CD4-positive, CD25-positive, alpha-beta regulatory T cell (primary cell): ENCODE data around the gene SRSF8. TPM values are rescaled to one million over a fixed set of nuclear protein-coding genes. Genes with fewer than 3 reads are reported as not detected.
"Not testable (repeated sequence)": the region's sequence is repeated elsewhere in the genome, so short reads cannot be mapped to it uniquely, and the experiment has no call there.

Source experiments
- ATAC-seq, 2 donors: fragments of 150-1000 bp; cut with Tn5 transposase; one replicate each; pipeline ENCODE4 v1.10.0; 2021; ENCODE audit warnings: low read depth in 2 of 2, moderate number of reproducible peaks in 2 of 2, moderate library complexity in 1 of 2
- DNase-seq, 3 donors: peaks; one replicate each; pipeline versions ENCODE4 v3.0.0 to v3.0.0-alpha.2; 2012 to 2022; ENCODE audit warnings: mixed read lengths in 1 of 3
- H3K27ac ChIP-seq: one replicate; pipeline ENCODE4 v1.7.0; 2013; ENCODE audit warnings: mild to moderate bottlenecking, low read length; ENCODE audit not compliant: insufficient read depth, poor library complexity, severe bottlenecking
- H3K27me3 ChIP-seq: one replicate; pipeline ENCODE4 v1.7.0; 2013; ENCODE audit warnings: low read length; ENCODE audit not compliant: control insufficient read depth, insufficient read depth
- H3K36me3 ChIP-seq: one replicate; pipeline ENCODE4 v1.7.0; 2013; ENCODE audit warnings: mild to moderate bottlenecking, low read length, moderate library complexity; ENCODE audit not compliant: control insufficient read depth, insufficient read depth
- H3K4me1 ChIP-seq: 2 replicates; pipeline ENCODE4 v1.7.0; 2013; ENCODE audit warnings: mild to moderate bottlenecking, low read length; ENCODE audit not compliant: insufficient read depth, control insufficient read depth, poor library complexity, severe bottlenecking
- H3K4me3 ChIP-seq: one replicate; pipeline ENCODE4 v1.7.0; 2013; ENCODE audit warnings: low read depth, mild to moderate bottlenecking, low read length, moderate library complexity
- H3K9me3 ChIP-seq, 2 experiments: 1 replicate in 1 of 2; 2 replicates in 1 of 2; pipeline ENCODE4 v1.7.0; 2013; ENCODE audit warnings: low read length in 2 of 2, mild to moderate bottlenecking in 1 of 2, moderate library complexity in 1 of 2; ENCODE audit not compliant: control insufficient read depth in 2 of 2
- H3K27ac Mint-ChIP-seq, 3 donors: one replicate each; pipeline ENCODE4 v1.8.0; 2020 to 2022; ENCODE audit warnings: mild to moderate bottlenecking in 3 of 3, mixed read lengths in 3 of 3, moderate library complexity in 2 of 3
- H3K27me3 Mint-ChIP-seq: one replicate; pipeline ENCODE4 v1.8.0; 2022; ENCODE audit warnings: mild to moderate bottlenecking, mixed read lengths
- H3K36me3 Mint-ChIP-seq: one replicate; pipeline ENCODE4 v1.8.0; 2020; ENCODE audit warnings: mixed read lengths
- H3K4me1 Mint-ChIP-seq, 4 donors: one replicate each; pipeline ENCODE4 v1.8.0; 2020 to 2022; ENCODE audit warnings: mixed read lengths in 4 of 4, mild to moderate bottlenecking in 1 of 4
- H3K4me3 Mint-ChIP-seq, 4 donors: one replicate each; pipeline ENCODE4 v1.8.0; 2020 to 2022; ENCODE audit warnings: mild to moderate bottlenecking in 4 of 4, mixed read lengths in 4 of 4, moderate library complexity in 3 of 4
- H3K9me3 Mint-ChIP-seq, 7 donors: one replicate each; pipeline ENCODE4 v1.8.0; 2020 to 2022; ENCODE audit warnings: mixed read lengths in 7 of 7, mild to moderate bottlenecking in 3 of 7, moderate library complexity in 2 of 7
- polyA plus RNA-seq, 4 donors: library from polyadenylated mRNA; unstranded; fragments of 300-500 nt; fragmentation: Illumina TruSeq; gene quantifications; one replicate each; pipeline ENCODE4 v1.2.3, GENCODE V29; 2021
- total RNA-seq: library from RNA; stranded (reverse); gene quantifications from one replicate; pipeline ENCODE4 v1.2.3, GENCODE V29; 2022

Gene SRSF8
- total and polyA plus RNA-seq, 5 donors from 2014 or later = 57.4 to 145 (median 132) TPM

DNA sequence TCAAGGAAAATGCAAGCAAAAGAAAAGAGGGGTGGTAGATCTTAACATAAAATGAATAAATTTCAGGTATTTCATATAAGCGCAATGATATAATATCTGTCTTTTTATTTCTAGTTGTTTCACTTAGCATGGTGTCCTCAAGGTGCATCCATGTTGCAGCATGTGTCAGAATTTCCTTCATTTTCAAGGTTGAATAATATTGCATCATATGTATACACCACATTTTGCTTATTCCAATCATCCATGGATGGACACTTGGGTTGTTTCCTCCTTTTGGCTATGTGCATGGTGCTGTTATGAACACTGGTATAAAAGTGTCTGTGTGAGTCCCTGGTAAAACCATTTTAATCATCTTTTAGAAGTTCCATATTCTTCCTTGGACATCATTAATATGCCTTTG is 24.5 kb upstream of the SRSF8 start:
- Histone ChIP-seq H3K9me3 (no peaks in the 10 kb centered on the region), H3K27me3 (peaks cover 25% of the 10 kb centered on the region), H3K4me1 (no peaks in the 10 kb centered on the region), H3K36me3 (no peaks in the 10 kb centered on the region), H3K27ac (no peak overlapping the region), H3K4me3 (no peak overlapping the region)
- no peak overlapping the region for H3K4me3 Mint-ChIP-seq
- H3K27ac Mint-ChIP-seq = no peak overlapping the region
- DNase-seq (no peak), ATAC-seq (no peak)
- H3K27me3 Mint-ChIP-seq = peaks cover 51% of the 10 kb centered on the region
- peaks cover 0 to 1% (median 0%) of the 10 kb centered on the region in 7 donors for H3K9me3 Mint-ChIP-seq
- H3K4me1 Mint-ChIP-seq = no peaks in the 10 kb centered on the region
- H3K36me3 Mint-ChIP-seq = no peaks in the 10 kb centered on the region

DNA sequence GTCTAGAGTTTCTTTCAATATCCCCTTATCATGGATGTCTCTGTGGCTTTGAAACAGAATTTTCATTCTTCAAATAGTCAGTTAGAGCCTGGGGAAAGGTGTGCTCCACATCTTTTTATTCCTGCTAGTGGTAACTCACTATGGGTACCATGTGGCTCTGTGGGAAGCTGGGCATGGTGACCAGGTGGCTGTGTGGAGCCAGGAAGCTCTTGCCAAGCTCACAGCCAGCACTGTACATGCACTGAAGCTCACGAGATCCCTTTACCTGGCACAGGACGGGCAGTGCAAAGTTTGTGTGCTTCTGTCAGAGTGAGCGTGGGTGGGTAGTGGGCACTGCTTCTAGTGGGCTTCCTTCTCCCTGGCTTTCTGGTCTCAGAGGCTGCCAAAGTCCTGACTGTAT is 23.8 kb upstream of the SRSF8 start:
- H3K27me3 ChIP-seq = peaks cover 25% of the 10 kb centered on the region
- Mint-ChIP-seq H3K4me1 (no peaks in the 10 kb centered on the region), H3K36me3 (no peaks in the 10 kb centered on the region), H3K27me3 (peaks cover 51% of the 10 kb centered on the region), H3K4me3 (no peak overlapping the region), H3K27ac (no peak overlapping the region), H3K9me3 (peaks cover 0 to 1% (median 0%) of the 10 kb centered on the region in 7 donors)
- H3K4me1 ChIP-seq = no peaks in the 10 kb centered on the region
- H3K4me3 ChIP-seq = no peak overlapping the region
- no peak for DNase-seq
- no peak overlapping the region for H3K27ac ChIP-seq
- H3K9me3 ChIP-seq = no peaks in the 10 kb centered on the region
- no peak for ATAC-seq
- H3K36me3 ChIP-seq = no peaks in the 10 kb centered on the region

DNA sequence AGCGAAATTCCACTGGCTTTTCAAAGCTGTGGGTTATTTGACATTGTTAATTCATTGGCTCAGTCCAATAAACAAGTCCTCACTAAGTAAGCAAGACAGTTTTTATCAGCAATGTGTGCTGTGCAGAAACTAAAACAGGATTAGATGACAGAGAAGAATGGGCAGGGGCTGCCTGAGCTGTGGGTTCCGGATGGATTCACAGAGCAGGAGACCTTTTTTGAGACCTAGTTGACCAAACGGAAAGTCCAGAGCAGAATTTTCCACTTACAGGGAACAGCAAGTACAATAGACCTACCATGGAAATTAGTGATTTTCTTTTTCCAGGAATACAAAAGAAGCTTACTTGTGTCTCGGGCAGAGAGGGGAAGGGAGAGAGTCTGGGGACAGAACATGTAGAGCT is 22.7 kb upstream of the SRSF8 start:
- Histone ChIP-seq H3K9me3 (no peaks in the 10 kb centered on the region), H3K27ac (no peak overlapping the region), H3K4me3 (no peak overlapping the region), H3K4me1 (no peaks in the 10 kb centered on the region), H3K36me3 (no peaks in the 10 kb centered on the region), H3K27me3 (peaks cover 25% of the 10 kb centered on the region)
- no peaks in the 10 kb centered on the region for H3K36me3 Mint-ChIP-seq
- H3K4me1 Mint-ChIP-seq = no peaks in the 10 kb centered on the region
- peaks cover 0 to 1% (median 0%) of the 10 kb centered on the region in 7 donors for H3K9me3 Mint-ChIP-seq
- ATAC-seq (no peak), DNase-seq (no peak)
- no peak overlapping the region for H3K4me3 Mint-ChIP-seq
- peaks cover 42% of the 10 kb centered on the region for H3K27me3 Mint-ChIP-seq
- no peak overlapping the region for H3K27ac Mint-ChIP-seq

DNA sequence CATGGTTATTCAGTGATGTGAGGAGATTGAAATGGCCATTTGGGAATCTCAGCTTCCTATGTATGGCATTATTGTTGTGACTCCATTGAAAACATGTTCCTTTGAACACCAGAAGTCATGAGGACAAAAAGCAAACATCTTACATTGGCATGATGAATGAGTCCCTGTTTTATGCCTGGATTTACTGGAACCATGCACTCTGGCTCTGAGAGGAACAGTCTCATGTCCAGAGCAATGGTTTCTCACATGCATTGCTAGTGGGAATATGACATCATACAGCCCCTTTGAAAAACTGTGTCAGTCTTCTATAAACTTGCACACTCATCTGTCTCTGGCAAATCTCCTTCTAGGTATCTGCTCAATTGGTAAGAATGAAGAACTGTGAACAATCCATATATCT is 20.9 kb upstream of the SRSF8 start:
- Histone ChIP-seq H3K9me3 (no peaks in the 10 kb centered on the region), H3K4me3 (no peak overlapping the region), H3K4me1 (no peaks in the 10 kb centered on the region), H3K36me3 (no peaks in the 10 kb centered on the region), H3K27ac (no peak overlapping the region), H3K27me3 (peaks cover 25% of the 10 kb centered on the region)
- H3K36me3 Mint-ChIP-seq = no peaks in the 10 kb centered on the region
- H3K4me1 Mint-ChIP-seq = no peaks in the 10 kb centered on the region
- no peak overlapping the region for H3K27ac Mint-ChIP-seq
- H3K27me3 Mint-ChIP-seq = peaks cover 30% of the 10 kb centered on the region
- no peak overlapping the region for H3K4me3 Mint-ChIP-seq
- ATAC-seq (no peak), DNase-seq (no peak)
- H3K9me3 Mint-ChIP-seq = peaks cover 0 to 1% (median 0%) of the 10 kb centered on the region in 7 donors

DNA sequence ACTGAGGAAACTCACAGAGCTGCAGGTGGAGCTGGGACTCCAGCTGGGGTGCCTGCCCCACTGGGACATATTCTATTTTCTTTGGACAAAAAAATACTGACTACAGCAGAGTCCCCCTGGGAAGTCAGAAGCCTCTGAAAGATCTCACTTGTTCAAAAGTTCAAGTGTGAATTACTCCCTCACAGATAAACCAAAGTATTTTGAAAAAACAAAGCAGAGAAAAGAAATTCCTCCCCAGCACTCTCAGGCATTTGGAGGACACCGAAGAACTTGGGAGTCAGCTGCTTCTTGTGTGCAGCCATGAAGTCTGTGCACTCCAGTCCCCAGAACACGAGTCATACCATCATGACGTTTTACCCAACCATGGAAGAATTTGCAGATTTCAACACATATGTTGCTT is 17.6 kb upstream of the SRSF8 start, which contains the start of gene KDM4F:
KDM4F (plus strand) TSS at position 301 of the 400 bp plus-strand sequence.
- H3K9me3 Mint-ChIP-seq, H3K4me3 Mint-ChIP-seq, DNase-seq, H3K36me3 ChIP-seq, H3K27ac Mint-ChIP-seq, H3K4me1 ChIP-seq, H3K27ac ChIP-seq, ATAC-seq, H3K36me3 Mint-ChIP-seq, H3K4me1 Mint-ChIP-seq, H3K4me3 ChIP-seq, H3K9me3 ChIP-seq: not testable (repeated sequence)
- H3K27me3 Mint-ChIP-seq = peaks cover 39% of the 10 kb centered on the region
- H3K27me3 ChIP-seq = peaks cover 21% of the 10 kb centered on the region

DNA sequence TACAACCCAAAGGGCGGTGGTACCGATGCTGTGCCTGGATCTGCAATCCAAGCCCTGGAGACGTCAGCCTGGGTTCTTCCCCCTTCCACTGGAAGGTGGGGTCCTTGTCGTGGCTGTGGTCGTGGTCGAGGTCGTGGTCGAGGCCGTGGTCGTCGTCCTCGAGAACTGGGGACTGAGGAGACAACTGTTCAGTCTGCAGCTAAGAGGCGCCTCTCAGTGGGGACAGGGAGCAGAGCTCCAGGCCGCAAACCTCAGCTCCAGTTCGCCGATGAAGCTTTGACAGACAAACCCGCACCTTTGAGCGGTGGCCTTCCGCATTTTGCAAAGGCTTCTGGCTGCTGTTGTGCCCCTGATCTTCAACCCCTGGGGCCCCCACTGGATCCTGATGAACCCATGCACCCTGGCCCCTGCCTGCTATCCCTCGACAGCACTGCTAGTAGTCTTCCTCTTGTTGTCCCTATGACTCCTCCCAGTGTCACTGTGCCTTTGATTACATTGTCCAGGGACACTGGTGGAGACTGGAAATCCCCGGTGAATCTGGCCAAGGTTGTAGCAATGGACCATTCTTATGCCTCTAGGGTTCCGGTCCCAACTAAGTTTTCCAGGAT is 16.0 kb upstream of the SRSF8 start:
- peaks cover 19% of the 10 kb centered on the region for H3K27me3 ChIP-seq
- H3K9me3 Mint-ChIP-seq = no peaks in the 10 kb centered on the region
- ATAC-seq (no peak), DNase-seq (no peak)
- H3K36me3 Mint-ChIP-seq = no peaks in the 10 kb centered on the region
- H3K9me3 ChIP-seq = no peaks in the 10 kb centered on the region
- H3K4me3 ChIP-seq = no peak overlapping the region
- peaks cover 37% of the 10 kb centered on the region for H3K27me3 Mint-ChIP-seq
- H3K36me3 ChIP-seq = no peaks in the 10 kb centered on the region
- no peak overlapping the region for H3K27ac ChIP-seq
- no peak overlapping the region for H3K27ac Mint-ChIP-seq
- no peak overlapping the region for H3K4me3 Mint-ChIP-seq
- no peaks in the 10 kb centered on the region for H3K4me1 Mint-ChIP-seq
- H3K4me1 ChIP-seq = no peaks in the 10 kb centered on the region

DNA sequence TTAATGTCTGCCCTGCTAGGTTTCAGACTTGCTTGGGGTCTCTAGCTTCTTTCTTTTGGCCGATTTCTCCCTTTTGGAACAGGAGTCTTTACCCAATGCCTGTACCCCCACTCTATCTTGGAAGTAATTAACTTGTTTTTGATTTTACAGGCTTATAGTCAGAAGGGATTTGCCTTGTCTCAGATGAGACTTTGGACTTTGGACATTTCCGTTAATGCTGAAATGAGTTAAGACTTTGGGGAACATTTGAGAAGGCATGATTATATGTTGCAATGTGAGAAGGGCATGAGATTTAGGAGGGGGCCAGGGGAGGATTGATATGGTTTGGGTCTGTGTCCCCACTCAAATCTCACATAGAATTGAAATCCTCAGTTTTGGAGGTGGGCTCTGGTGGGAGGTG is 12.4 kb upstream of the SRSF8 start:
- Histone ChIP-seq H3K4me1 (no peaks in the 10 kb centered on the region), H3K4me3 (no peak overlapping the region), H3K27me3 (peaks cover 14% of the 10 kb centered on the region), H3K36me3 (no peaks in the 10 kb centered on the region), H3K27ac (no peak overlapping the region), H3K9me3 (no peaks in the 10 kb centered on the region)
- ATAC-seq (no peak), DNase-seq (no peak)
- no peak overlapping the region for H3K27ac Mint-ChIP-seq
- no peaks in the 10 kb centered on the region for H3K36me3 Mint-ChIP-seq
- no peaks in the 10 kb centered on the region for H3K4me1 Mint-ChIP-seq
- no peaks in the 10 kb centered on the region for H3K9me3 Mint-ChIP-seq
- peaks cover 50% of the 10 kb centered on the region for H3K27me3 Mint-ChIP-seq
- no peak overlapping the region for H3K4me3 Mint-ChIP-seq

DNA sequence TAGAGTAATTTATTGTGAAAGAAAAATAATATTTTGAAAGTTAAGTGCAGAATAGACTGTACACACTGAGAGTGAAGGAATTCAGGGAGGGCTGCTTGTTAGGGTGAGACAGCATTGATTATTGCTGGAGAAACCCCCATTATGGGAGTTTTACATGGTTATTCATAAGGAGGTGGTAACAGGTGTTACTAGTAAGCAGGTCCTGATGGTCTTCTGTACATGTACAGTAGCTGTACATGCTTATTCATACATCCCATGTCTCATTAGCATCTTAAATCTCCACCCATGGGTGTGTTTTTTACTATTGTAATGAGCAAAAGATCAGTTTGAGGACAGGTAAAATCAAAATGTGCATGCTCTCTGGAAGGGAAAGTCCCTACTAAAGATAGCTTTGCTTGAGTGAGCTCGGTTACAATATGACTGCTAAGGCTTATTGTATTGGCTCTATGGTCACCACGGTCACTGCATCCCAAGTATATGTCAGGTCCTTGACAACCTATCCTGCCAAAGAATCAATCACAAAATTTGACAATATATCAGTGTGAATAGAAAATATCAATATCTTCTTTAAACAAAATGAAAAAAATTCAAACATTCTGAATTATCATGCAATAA is 11.3 kb upstream of the SRSF8 start:
- Mint-ChIP-seq H3K27me3 (peaks cover 60% of the 10 kb centered on the region), H3K4me1 (no peaks in the 10 kb centered on the region), H3K36me3 (no peaks in the 10 kb centered on the region), H3K27ac (no peak overlapping the region), H3K9me3 (no peaks in the 10 kb centered on the region), H3K4me3 (no peak overlapping the region)
- Histone ChIP-seq H3K4me3 (no peak overlapping the region), H3K9me3 (no peaks in the 10 kb centered on the region), H3K27ac (no peak overlapping the region), H3K36me3 (no peaks in the 10 kb centered on the region), H3K27me3 (peaks cover 16% of the 10 kb centered on the region), H3K4me1 (no peaks in the 10 kb centered on the region)
- DNase-seq (no peak), ATAC-seq (no peak)
